Fibroblast of the conjunctiva (primary cell): ENCODE results near the gene SLC38A11.
"Not testable (repeated sequence)": the region's sequence is repeated elsewhere in the genome, so short reads cannot be mapped to it uniquely, and the experiment has no call there.

Experiments used
- DNase-seq: peaks from one replicate; pipeline ENCODE4 v3.0.0-alpha.2; 2010; ENCODE audit warnings: low read depth

The SLC38A11 gene, protein sequence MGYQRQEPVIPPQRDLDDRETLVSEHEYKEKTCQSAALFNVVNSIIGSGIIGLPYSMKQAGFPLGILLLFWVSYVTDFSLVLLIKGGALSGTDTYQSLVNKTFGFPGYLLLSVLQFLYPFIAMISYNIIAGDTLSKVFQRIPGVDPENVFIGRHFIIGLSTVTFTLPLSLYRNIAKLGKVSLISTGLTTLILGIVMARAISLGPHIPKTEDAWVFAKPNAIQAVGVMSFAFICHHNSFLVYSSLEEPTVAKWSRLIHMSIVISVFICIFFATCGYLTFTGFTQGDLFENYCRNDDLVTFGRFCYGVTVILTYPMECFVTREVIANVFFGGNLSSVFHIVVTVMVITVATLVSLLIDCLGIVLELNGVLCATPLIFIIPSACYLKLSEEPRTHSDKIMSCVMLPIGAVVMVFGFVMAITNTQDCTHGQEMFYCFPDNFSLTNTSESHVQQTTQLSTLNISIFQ

DNA sequence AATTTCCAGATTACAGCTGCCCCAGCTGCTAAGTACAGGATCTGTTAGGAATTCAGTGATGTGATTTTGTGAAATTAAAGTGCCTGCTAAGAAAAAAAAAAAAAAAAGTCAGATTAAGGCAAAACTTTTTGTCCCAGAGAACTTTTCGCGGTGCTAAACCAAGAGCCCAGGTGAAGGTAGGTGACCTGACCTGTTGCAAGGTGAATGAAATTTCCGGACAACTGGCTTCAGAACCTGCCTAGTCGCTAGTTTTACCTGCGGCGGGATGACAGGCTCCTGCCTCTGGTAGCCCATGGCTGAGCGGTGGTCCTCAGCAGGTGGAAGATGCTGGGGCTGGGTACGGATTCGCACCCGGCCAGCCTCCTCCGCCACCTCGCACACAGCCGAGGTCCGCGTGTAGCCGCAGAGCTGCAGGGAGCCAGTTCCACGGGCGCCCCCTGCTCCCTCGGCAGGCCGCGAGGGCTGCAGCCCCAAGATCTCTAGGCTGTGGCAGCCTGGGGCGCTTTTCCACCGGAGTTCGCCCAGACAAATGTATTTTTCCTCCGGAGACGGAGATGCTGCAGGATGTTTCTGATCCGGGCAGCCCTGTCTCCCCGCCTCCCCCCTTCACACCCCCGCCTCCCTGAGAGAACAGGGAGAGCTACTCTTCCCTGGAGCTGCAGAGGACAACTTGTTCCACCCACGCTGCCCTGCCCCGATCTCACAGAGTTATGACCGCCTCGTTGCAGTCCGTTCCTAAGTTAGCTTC, at the start of gene SLC38A11:
SLC38A11 (minus strand) TSS at position 572 of the 748 bp plus-strand sequence; CDS start at position 294, 278 bp downstream.
- DNase-seq, result no peak

DNA sequence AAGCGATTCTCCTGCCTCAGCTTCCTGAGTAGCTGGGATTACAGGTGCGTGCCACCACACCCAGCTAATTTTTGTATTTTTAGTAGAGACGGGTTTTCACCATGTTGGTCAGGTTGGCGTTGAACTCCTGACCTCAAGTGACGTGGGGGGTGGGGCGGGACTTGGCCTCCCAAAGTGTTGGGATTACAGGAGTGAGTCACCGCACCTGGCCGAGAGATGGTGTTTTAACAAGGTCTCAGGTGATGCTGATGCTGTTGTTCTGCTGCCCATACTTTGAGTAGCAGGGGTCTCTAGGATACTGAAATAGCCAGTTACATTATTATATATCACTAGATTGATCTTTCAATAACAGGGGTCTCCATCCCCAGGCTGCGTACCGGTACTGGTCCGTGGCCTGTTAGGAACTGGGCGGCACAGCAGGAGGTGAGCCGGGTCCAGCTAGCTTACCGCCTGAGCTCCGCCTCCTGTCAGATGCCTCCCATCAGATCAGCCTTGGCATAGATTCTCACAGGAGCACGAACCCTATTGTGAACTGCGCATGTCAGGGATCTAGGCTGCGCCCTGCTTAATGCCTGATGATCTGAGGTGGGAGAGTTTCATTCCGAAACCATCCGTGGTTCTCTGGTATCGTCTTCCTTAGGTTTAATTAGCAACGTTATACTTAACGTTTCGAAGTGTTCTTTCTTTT, 48.3 kb upstream of the SLC38A11 start:
- DNase-seq, result no peak

DNA sequence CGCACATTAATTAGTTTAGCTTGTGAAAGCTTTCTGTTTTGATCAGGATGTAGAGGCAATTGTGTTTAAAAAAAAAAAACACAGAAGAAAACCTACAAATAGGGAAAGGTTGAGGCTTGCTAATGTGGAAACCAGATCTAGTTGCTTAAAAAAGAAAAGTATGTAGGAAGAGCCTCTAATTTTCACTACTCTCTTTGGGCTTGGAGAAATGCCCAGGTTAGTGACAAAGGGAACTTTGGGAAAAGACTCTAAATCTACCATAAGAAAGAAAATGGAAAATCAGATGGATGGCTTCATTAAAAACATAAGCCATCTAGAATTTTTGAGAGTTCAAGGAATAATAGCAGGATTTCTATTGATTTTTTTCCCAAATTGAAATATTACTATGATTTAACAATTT, 47.3 kb upstream of the SLC38A11 start:
- no peak for DNase-seq

DNA sequence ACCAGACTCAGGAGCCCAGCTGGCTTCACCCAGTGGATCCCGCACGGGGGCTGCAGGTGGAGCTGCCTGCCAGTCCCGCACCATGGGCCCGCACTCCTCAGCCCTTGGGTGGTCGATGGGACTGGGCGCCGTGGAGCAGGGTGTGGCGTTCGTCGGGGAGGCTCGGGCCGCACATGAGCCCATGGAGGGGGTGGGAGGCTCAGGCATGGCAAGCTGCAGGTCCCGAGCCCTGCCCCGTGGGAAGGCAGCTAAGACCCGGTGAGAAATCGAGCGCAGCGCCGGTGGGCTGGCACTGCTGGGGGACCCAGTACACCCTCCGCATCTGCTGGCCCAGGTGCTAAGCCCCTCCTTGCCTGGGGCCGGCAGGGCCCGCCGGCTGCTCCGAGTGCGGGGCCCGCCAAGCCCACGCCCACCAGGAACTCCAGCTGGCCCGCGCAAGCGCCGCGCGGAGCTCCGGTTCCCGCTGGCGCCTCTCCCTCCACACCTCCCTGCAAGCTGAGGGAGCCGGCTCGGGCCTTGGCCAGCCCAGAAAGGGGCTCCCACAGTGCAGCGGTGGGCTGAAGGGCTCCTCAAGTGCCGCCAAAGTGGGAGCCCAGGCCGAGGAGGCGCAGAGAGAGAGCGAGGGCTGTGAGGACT, 39.5 kb upstream of the SLC38A11 start:
- not testable (repeated sequence) for DNase-seq

DNA sequence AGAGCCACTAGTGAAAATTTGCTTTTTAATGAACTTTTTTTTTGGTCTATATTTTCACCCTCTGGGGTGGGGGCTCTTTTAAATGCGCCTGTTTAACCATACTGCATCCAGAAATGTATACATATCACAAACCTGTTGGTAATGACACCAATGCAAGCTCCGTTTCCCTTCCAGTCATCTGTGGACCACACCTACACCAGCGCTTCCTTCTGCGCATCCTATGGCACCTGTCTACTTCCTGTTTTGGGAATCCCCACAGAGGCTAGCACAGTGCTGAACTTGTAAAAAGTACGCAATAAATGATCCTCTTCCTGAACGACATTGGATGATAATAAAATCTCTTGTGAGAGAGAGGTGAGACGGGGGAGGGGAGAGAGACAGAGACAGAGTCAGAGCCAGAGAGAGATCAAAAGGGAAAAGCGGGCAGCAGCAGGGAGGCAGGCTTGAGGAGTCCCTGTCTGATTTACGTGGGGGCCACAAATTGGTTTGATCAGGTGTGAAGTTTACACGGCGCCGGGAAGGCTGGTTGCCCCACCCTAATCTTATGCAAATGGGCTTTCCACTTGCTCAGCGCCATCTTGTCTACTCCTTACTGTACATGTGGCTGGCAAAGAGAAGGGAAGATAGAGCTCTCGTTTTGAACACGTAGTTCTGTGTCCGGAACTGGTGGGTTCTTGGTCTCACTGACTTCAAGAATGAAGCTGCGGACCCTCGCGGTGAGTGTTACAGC, 38.1 kb upstream of the SLC38A11 start:
- DNase-seq, result no peak

DNA sequence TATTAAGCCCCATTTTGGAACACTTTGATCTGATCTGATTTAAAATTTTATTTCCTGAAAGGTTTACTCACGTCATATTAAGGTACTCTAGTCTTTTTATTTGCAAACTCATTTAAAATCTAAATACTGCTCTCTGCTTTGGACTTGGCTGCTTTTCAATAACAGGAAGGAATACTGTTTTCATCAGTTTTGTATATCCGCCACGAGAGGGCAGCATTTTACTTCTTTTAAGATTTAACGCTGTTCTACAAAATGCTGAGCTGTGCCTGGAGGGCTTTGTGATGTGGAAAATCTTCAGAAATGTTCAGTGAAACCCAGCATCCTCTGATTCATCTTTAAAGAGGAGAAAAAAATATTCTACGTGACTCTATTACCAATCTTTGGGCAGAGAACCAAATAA, 37.5 kb upstream of the SLC38A11 start:
- peak; percentile 68 for DNase-seq

DNA sequence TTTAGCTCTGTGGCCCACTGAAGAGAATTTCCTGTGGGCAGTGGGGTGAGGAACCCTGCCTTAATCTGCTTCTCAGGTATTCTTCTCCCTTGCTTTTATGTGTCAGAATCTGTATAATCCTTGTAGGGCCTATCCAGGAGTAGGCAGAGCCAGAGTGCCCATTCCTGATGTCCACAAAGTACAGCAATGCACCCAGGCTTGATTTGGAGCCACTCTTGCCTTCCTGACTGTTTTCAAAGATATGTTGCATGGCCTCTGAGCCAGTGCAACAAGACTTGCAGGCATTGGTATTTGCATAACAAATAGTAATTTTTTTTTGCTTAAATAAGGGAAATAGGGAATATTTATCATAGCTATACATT, 36.7 kb upstream of the SLC38A11 start:
- not testable (repeated sequence) for DNase-seq

DNA sequence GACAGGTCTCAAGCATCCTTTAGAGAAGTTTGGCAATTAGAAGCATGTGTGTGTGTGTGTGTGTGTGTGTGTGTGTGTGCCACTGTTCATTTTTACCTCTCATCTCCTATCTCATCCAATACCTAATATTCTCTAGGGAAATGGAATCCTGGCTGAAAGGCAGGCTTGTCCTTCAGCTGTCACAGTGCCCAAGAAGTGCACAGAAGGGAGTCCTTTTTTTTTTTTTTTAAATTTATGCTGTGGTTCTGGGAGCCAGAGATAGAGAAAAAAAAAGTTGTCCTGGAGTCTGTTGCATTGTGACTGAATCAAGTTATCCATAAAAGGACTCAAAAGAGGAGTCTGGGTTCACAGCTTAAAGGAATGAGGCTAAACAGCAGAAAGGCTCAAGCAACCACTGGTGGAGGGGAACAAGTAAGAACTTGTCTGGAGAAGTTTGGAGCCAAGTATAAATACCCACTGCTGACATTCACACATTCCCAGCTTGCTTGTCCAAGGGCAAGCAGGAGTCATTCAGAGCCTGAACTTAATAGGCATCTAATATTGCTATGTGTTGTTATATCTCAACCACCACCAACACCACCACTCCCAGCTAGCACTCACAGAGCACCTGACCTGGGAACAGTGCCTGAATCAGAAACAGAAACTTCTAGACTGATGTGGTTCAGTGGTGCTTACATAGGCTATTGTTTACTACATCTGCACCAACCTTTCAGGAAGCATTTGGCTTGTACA, 36.2 kb upstream of the SLC38A11 start:
- DNase-seq, result not testable (repeated sequence)

DNA sequence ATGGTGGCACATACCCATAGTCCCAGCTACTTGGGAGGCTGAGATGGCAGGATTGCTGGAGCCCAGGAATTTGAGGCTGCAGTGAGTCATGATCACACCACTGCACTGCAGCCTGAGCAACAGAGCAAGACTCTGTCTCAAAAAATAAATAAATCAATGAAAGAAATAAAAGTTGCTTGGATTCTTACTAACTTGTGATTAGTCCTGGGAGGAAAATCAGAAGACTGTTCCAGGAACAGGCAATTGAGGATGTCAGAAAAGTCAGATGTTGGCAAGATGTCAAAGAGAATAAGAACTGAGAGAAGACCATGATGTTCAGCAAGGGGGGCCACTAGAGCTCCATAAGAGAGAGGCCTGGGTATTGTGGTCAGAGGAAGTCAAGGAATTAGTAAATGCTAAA, 35.6 kb upstream of the SLC38A11 start:
- DNase-seq, result not testable (repeated sequence)

DNA sequence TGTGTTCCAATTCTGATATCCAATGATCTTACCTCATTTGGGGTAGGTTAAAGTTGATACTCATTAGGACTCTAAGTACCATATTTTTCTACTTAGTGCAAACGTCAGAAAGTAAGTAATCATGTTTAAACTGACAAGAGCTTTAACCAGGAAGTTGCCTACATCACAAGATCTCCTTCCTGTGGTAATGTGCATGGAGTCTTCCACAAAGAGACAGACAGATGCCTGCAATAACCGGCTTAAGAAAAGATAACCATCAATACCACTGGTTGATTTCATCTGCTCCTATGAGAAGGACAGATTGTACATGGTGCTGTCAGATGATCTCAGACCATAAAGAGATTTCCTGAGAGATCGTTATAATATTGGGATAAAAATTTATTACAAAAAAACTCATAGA, 33.5 kb upstream of the SLC38A11 start:
- not testable (repeated sequence) for DNase-seq

DNA sequence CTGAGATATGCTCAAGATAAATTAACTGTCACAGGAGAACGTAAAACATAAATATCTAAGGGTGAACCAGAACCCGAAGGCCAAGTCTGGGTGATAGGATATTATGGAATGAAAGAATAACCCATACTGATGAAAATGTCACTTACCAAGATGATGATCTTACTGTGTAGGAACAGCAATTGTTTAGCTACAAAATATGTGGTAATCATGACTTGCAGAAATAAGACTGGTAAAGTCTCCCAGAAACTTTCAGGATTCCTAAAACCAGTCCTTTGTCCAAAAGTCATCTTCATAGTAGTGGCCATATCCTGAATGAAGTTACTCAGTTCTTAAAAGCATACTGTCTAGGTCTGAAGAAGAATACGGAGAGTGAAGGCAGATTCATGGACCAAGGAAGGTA, 30.7 kb upstream of the SLC38A11 start:
- DNase-seq, result not testable (repeated sequence)

DNA sequence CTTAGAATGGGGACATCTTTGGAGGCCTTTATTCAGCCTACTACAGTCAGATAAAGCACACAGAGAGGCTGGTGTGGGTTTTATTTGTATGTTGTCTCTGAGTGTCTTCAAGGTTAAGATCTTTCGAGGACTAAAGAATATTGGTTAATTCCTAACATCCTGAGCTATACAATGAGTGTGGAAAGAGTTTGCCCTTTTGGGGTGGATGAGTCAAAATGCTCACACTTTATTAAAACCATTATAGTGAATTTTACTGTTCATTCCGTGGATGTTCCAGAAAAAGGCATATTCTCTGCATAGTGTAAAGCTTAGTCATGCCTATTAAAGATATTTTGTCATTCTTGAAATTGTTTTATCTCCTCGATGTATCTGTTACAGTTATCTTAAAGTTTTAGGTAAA, 29.1 kb upstream of the SLC38A11 start:
- no peak for DNase-seq

DNA sequence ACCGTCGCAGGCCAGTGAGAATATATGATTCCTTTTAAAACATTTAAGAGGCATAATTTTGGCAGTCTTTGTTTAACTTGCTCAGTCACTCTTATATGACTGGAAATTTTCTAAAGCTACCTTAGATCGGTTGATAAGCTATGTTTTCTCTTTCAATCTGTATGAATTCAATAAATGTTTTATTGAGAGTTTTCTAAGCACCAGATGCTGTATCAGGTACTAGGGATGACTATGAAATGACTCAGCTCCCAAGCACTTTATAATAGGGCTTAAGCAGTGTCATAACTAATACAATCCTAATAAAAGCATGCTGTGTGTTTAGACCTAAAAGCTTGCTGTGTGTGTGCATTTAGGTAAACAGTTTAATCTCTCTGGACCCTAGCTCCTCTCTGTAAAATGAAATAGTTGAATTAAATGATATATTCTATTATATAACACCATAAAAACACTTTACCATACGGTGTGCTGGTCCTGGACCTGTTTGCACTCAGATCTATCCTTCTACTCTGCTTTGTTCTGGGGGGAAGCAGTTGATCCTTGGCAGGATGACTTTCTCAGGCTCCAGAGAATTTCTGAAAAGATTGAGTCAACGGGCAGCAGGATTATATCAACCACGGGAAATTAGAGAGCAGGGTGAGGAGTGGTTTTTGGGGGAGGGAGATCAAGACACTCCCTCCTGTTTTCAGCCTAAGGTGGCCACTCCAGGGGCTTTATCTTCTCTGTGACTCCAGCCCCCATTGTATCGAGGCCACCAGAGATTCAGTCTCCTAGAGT, 26.1 kb upstream of the SLC38A11 start:
- no peak for DNase-seq

DNA sequence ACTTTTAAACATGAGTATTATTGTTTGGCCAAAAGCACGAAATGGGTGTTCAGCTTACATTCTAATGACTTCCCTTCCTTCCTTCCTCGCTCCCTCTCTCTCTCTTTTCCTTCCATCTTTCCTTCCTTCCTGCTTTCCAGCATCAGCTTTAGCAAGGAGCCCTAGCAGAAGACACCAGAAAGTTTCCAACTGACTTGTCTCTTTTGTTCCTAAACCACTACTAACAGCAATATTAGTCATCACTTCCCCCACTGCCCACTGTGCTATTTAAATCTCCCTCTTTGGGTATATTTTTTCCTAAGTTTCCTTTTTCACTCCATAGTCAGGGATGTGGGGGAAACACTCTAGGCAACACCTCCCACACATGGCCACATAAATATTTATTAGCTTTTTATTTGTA, 25.4 kb upstream of the SLC38A11 start:
- DNase-seq, result not testable (repeated sequence)

DNA sequence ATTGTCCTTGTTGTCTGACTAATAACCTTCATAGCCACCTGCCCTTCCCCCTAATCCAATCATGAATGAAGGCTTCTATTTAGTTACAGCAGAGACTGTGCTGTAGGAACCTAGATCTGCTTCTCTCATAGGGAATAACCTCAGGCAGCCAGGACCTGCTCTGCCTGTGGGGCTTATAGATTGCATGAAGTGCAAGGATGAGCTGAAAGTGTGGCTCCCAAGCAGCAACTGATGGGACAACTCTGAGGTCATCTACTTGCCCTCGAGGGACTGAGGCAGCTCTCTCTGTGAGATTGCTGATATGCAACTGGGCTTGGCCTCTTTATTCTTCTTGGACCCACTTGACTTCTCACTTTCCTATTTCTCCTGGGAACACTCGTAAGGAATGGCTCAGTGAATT, 23.8 kb upstream of the SLC38A11 start:
- no peak for DNase-seq

DNA sequence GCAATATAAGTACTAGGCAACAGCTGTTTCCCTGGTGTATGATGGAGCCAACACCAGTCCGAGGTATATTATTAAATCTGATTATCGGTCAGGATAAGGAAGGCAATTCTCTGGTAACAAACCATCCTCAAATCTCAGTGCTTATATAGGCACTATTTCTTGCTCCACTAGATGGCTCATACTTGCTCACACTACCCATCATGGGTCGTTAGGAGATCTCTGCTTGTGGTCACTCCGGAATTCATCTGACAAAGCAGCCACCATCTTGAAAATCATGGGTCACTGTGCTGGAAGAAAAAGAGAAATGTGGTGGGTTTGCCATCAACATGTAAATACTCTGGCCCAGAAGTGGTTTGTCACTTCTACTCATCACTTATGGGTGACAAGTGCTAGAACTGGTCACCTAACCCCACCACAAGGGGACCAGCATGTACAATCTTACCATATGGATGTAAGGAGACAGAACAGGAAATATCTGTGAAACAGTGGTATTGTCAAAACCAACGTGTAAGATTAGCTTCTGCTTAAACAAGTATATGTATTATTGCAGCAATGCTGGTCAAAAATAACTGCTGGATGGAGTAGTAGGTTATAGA, 21.6 kb upstream of the SLC38A11 start:
- not testable (repeated sequence) for DNase-seq

DNA sequence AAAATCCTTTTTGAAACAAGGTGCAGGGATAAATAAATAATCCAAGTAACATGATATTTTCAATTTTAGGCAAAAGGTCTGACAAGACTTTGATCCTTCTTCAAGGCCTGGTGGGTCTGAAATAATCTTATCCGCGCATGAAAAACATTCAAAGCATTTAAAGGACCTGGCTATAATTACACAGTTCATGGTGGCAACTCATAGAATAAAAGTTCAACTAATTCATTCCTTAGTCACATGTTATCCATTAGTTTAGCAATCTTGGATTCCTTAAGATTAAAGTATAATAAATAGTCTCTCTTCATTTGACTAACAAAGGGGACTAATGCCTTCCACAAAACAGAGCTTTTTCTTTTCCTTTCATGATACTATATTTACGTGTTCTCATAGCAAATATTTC, 21.0 kb upstream of the SLC38A11 start:
- DNase-seq, result no peak

DNA sequence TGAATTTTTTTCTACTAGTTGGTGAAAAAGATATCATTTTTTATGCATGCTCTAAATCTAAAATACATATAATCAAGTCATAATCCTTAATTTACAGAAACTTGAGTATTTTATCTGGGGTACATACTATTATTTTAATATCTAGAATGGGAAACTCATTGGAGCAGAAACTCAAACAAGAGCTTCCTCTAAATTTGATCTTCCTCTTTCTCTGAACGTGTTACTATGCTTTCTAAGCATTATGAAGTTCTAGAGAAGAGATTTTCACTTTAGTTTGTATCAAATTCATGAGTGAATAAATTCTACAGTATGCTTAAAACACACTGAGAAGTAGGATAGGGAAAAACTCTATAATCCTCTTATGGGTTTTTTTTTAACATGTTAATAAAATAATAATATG, 20.6 kb upstream of the SLC38A11 start:
- no peak for DNase-seq

DNA sequence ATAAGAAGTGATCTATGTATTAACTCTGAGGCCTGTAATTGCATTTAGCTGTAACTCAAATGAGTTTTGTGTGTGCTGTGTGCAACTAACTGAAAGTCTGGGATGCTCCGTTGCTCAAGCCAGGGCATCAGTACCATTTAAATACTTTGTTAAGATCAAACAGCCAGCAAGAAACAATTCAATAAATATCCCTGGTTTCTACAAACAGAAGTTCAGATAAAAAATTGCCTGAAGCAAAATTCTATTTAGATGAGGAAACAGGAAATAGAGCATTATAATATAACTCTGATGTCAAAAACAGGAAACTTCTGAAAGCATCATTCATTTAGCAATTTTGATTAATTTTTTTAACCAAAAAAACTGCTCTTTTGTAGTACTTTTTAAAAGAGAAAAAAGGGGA, 18.9 kb upstream of the SLC38A11 start:
- DNase-seq, result no peak

DNA sequence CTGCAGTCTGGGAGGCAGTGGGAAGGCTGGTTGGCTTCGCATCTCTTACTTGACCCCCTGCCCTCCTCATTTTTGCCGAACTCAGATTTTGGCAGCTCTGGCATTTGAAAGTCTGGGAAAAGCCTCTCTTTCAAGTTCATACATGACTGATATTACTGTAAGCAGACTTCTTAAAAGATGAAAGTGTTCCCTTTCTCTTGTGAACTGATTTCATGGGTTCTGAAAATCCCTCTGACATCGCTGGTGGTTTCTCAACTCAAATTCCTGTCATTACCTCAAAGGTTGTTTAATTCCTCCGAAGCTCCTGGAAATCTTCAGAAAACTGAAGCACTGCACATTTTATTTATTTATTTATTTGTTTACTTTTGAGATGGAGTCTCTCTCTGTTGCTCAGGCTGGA, 16.9 kb upstream of the SLC38A11 start:
- no peak for DNase-seq
